HFF-Myc (cell line): Measurements from ENCODE around the gene TBX10.

Source experiments
- DNase-seq: peaks from one replicate; pipeline ENCODE4 v3.0.0-alpha.2; 2011; ENCODE audit warnings: low read depth; ENCODE audit errors: extremely low read depth
- H3K4me3 ChIP-seq: replicated peaks from 2 replicates; pipeline ENCODE4 v1.5.1; 2011; ENCODE audit warnings: low read depth, mild to moderate bottlenecking, control low read depth, low read length
- TF ChIP-seq, protein P1 (sequence below): IDR thresholded peaks from 2 replicates; pipeline ENCODE4 v1.5.1; 2012; ENCODE audit warnings: mild to moderate bottlenecking, low read depth, low read length, control low read depth; ENCODE audit errors: missing control alignments

TBX10 gene

DNA sequence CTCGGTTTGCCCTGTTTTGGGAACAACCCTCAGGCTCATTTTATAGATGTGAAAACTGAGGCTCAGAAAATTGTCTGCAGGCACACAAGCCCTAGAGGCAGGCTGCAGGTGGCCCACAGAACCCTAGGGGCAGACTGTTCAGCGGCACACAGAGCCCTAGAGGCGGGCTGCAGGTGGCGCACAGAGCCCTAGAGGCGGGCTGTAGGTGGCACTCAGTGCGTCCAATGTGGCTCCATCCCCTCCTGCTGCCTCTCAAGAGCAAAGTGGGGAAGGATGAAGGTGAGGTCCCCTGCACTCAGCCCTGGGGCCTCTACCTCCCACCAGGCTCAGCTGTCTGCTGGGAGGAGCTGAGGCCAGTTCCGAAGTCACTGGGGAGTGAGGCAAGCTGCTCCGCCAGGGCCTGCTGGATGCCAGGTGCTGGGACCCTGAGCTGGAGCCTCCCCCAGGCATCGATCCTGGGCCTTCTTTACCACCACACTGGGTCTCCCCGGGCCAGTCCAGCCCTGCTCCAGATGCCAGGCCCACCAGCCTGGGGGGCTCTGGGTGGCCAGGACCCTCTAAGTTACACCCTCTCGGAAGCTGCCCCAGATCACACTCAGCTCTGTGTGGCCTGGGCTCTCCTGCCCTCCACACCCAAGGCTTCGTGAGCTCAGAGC, 8.7 kb upstream of the TBX10 start:
- TF ChIP-seq, protein P1, sequence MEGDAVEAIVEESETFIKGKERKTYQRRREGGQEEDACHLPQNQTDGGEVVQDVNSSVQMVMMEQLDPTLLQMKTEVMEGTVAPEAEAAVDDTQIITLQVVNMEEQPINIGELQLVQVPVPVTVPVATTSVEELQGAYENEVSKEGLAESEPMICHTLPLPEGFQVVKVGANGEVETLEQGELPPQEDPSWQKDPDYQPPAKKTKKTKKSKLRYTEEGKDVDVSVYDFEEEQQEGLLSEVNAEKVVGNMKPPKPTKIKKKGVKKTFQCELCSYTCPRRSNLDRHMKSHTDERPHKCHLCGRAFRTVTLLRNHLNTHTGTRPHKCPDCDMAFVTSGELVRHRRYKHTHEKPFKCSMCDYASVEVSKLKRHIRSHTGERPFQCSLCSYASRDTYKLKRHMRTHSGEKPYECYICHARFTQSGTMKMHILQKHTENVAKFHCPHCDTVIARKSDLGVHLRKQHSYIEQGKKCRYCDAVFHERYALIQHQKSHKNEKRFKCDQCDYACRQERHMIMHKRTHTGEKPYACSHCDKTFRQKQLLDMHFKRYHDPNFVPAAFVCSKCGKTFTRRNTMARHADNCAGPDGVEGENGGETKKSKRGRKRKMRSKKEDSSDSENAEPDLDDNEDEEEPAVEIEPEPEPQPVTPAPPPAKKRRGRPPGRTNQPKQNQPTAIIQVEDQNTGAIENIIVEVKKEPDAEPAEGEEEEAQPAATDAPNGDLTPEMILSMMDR: no peak
- DNase-seq: no peak
- no peak overlapping the region for H3K4me3 ChIP-seq

DNA sequence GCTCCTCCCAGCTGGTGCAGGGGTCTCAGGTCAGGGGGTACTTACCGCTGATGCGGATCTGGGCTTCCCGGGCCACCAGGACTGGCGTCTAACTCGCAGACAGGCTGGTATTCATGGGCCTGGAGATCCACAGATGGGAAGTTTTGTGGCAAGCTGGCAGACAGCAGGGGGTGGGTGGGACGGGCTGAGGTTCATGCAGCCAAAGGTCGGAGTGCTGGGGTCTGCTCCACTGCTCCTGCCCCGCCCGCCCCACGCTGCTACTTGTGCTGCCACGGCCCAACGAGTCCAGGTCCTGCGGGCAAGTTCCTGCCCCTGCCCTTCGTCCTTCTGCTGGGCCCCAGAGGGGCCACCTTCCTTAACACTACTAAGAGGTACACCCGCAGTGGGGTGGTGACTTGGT, 7.9 kb upstream of the TBX10 start:
- DNase-seq: no peak
- no peak overlapping the region for H3K4me3 ChIP-seq
- TF ChIP-seq, protein P1: no peak

DNA sequence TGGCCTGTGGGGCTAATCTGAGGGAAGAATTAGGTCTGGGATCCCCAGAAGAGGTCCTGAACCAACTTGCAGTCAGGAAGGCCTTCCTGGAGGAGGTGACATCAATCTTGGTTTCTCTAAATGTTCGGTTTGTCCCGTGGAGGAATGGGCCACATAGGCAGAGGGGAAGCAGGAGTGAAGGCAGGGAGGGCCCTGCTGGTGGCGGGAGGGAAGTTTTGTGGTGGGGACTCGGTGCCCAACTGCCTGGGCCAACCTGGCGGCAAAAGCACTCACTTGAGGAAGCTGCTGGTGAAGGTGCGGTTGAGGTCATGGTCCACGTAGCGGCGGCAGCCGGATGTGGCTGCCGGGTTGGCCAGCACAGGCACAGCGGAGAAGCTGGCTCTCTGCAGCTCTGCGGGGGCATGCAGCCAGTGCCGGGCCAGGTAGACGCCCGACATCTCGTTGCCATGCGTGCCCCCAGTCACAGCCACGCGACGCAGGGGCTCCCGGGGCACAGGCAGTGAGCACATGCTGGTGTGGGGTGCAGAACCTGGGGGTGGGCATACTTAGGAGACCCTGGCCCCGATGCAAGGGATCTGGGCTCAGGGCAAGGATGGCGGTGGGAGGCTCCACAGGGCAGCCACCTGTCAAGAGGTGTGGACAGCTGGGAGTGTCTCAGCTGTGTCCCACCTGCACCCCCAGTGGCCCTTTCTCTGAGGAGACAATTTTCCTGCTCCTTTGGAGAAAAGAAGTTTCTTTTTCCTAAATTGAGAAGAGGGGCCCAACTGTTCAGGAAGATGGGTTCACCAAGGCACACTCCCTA, 7.2 kb upstream of the TBX10 start:
- TF ChIP-seq, protein P1: no peak
- no peak overlapping the region for H3K4me3 ChIP-seq
- no peak for DNase-seq

DNA sequence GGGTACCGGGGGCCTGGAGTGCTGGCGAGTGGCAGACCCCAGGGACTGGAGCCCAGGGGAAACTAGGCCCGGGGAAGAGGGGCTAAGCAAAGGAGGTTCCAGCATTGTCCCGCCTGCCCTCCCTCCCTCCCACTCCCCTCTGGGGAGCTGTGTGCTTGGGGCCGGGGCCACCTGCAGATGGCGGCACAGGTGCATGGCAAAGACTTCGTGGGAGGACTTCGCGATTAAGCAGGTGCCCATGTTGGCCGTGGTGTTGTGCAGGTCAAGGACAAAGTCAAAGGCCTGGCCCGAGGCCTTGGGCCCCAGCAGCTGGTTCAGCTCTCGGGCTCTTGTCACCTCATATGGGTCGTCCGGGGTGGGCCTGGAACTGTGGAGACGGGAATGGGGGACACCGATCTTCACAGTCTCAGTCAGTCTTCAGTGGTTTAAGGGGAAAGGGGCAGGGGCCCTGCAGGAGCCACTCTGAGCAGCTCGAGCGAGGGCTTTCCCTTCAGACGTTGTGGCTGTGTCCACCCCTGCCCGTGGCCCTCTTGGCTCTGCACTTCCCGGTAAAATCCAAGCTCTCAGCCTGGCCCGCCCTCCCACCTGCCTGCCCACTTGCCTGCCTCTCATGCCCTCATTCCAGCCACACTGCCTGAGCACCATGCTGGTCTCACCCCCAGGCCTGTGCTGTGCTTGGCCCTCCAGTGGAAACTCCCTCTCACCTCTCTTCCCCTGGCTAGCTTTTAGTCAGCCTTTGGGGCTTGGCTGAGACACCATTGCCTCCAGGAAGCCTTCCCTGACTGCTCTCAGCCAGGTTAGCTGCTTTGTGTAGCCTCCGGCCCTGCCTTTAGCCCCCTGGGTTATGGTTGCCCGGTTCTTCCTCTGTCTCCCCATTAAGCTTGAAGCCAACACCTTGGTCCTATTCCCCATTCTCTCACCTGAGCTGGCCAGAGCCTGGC, 6.2 kb upstream of the TBX10 start:
- no peak overlapping the region for H3K4me3 ChIP-seq
- no peak for DNase-seq
- TF ChIP-seq, protein P1: no peak

DNA sequence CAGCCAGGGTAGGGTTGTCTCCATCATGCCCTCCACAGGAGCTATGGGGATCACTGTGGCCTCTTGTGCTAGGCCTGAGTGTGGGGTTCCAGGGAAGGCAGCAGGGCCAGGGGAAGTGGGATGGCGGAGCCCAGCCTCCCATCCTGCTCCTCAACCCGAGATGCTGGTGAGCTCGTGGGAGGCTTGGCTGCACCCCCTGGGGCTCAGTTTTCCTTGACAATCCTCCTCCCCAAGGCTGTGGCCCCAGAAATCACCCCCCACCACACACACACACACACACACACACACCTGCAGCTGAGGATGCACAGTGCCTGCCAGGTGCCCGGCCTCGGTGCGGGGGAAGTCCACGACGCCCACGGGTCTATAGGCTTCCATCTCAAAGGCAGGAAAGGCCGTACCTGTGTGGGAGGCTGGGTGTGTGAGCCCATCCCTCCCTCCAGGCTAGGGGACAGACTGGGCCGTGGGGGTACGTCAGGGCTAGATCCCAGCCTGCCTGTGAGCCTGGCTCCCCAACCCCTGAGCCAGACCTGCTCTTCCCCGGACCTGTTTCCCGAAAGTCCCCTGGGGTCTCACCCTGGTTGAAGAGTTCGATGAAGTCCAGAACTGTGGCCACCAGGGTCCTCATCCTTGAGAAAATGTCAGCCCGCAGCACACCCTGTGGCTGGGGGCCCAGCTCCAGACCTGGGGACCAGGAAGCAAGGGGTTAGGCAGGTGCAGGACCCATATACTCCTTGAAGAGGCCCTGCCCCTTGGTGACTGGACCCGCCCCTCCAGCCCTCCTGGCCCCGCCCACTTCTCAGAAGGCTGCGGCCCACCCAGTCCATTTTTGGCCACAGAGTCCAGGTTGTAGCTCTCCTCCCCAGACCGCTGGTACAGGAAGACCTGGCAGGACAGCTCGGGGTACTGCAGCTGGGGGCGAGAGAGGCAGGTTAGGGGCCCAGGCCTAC, 5.2 kb upstream of the TBX10 start:
- TF ChIP-seq, protein P1: no peak
- no peak for DNase-seq
- no peak overlapping the region for H3K4me3 ChIP-seq

DNA sequence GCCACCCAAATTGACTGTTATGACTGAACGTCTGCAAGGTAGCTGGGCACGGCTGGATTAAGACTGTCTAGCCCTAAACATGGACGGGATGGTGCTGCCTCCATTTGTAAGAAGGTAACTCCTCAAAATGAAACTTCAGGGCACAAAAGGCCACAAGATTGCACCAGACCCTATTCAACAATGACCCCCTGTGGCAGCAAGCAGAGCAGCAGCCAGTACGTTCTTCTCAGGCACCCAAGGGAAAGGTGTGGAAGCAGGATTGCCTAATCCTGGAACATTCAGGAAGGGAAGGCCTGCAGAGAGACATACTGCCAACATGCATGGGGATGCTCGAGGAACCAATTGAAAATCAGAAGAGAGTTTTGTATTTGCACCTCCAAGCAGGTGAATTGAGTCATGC, 4.5 kb upstream of the TBX10 start:
- TF ChIP-seq, protein P1: peak; percentile 22
- no peak for DNase-seq
- H3K4me3 ChIP-seq: no peak overlapping the region
